Left lung (tissue), 10 donors: ENCODE results near the gene CDK5RAP2. TPM values are rescaled to one million over a fixed set of nuclear protein-coding genes. Genes with fewer than 3 reads are reported as not detected.

Source experiments
- ATAC-seq: fragments of 200-7000 bp; cut with Tn5 transposase; one replicate; pipeline ENCODE4 v1.9.1; 2020; ENCODE audit warnings: moderate library complexity
- DNase-seq, 4 donors: peaks; one replicate each; pipeline ENCODE4 v3.0.0-alpha.2; 2013 to 2020
- H3K27ac ChIP-seq, 2 donors: fragments of 200-600 bp; sonication (generic) in 1 of 2; one replicate each; pipeline versions ENCODE4 v1.5.0 to v1.8.0; 2020 to 2021
- H3K27me3 ChIP-seq, 2 donors: fragments of 200-600 bp; sonication (generic) in 1 of 2; one replicate each; pipeline versions ENCODE4 v1.5.0 to v1.8.0; 2020 to 2021
- H3K36me3 ChIP-seq, 2 donors: fragments of 200-600 bp; sonication (generic) in 1 of 2; one replicate each; pipeline versions ENCODE4 v1.5.0 to v1.8.0; 2020 to 2021
- H3K4me1 ChIP-seq, 2 donors: fragments of 200-600 bp; one replicate each; pipeline ENCODE4 v1.8.0; 2021
- H3K4me3 ChIP-seq, 2 donors: fragments of 200-600 bp; sonication (generic) in 1 of 2; one replicate each; pipeline versions ENCODE4 v1.5.0 to v1.8.0; 2020 to 2021; ENCODE audit warnings: mild to moderate bottlenecking in 1 of 2
- H3K9me3 ChIP-seq, 2 donors: fragments of 200-600 bp; sonication (generic) in 1 of 2; one replicate each; pipeline versions ENCODE4 v1.5.0 to v1.8.0; 2020 to 2021
- intact Hi-C, 2 donors: fragments of 100-400 bp; cut with DNase I; formaldehyde crosslinking; loops; one replicate each; pipeline versions ENCODE4 v1.11.2 to v1.14.2; 2022
- polyA plus RNA-seq, 6 donors: library from polyadenylated mRNA; unstranded; fragments of 120-200 nt; gene quantifications; one replicate each; pipeline ENCODE4 v1.2.1, GENCODE V29; 2013; ENCODE audit not compliant: insufficient read length in 6 of 6
- total RNA-seq, 2 donors: library from RNA; stranded (reverse); fragmentation: NEBNext Ultra II Directional; extraction: Animal tissue kit (Norgen Biotek cat#: 25700); gene quantifications; one replicate each; pipeline ENCODE4 v1.2.1, GENCODE V29; 2021
- TF ChIP-seq, protein P1 (sequence below), 2 donors: fragments of 200-600 bp; sonication (generic) in 1 of 2; IDR thresholded peaks; one replicate each; pipeline versions ENCODE4 v1.5.0 to v1.8.0; 2021; ENCODE audit warnings: antibody characterized with exemption in 2 of 2
- donor health status: DM: no; HTN: yes; CAD: no.
- donor health status: DM: no; HTN: no; CAD: no.

The CDK5RAP2 gene
- total and polyA plus RNA-seq, 8 donors, result 40.5 to 75.7 (median 62.6) TPM

GRCh38 chr9:120383611-120383998 lies 196.4 kb downstream of the CDK5RAP2 start:
- H3K27me3 ChIP-seq, result no peaks in the 10 kb centered on the region
- TF ChIP-seq, protein P1, sequence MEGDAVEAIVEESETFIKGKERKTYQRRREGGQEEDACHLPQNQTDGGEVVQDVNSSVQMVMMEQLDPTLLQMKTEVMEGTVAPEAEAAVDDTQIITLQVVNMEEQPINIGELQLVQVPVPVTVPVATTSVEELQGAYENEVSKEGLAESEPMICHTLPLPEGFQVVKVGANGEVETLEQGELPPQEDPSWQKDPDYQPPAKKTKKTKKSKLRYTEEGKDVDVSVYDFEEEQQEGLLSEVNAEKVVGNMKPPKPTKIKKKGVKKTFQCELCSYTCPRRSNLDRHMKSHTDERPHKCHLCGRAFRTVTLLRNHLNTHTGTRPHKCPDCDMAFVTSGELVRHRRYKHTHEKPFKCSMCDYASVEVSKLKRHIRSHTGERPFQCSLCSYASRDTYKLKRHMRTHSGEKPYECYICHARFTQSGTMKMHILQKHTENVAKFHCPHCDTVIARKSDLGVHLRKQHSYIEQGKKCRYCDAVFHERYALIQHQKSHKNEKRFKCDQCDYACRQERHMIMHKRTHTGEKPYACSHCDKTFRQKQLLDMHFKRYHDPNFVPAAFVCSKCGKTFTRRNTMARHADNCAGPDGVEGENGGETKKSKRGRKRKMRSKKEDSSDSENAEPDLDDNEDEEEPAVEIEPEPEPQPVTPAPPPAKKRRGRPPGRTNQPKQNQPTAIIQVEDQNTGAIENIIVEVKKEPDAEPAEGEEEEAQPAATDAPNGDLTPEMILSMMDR (IDR thresholded peaks at IDR 0.05), result no peak
- DNase-seq (no peak), ATAC-seq (no peak)
- H3K36me3 ChIP-seq, result peaks cover 0 to 17% of the 10 kb centered on the region in 2 donors
- no peaks in the 10 kb centered on the region for H3K4me1 ChIP-seq
- intact Hi-C loops, result no loop called here
- H3K9me3 ChIP-seq, result peaks cover 0 to 7% of the 10 kb centered on the region in 2 donors
- H3K4me3 ChIP-seq, result no peak overlapping the region
- no peak overlapping the region for H3K27ac ChIP-seq

DNA sequence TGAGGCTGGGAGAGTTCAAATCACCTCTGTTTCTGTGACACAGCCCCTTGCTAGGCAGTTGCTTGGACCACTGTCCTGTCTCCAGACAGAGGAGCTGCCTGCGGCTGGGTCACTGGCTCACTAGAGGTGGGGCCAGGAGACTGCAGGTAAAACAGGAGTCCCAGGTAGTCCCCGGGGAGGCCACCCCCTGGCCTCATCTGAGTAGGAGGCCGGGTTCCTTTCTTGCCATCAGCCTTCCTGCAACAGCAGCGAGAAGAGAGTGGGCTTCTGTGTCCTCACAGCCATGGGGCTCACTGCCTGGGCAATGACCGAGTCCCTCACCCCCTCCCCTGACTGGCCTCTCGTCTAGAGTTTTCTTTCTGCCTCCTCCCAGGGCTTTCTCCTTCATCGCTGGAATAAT lies 197.5 kb downstream of the CDK5RAP2 start:
- Histone ChIP-seq H3K4me1 (no peaks in the 10 kb centered on the region), H3K9me3 (peaks cover 0 to 9% of the 10 kb centered on the region in 2 donors), H3K27me3 (no peaks in the 10 kb centered on the region), H3K27ac (no peak overlapping the region), H3K36me3 (peaks cover 0 to 5% of the 10 kb centered on the region in 2 donors), H3K4me3 (no peak overlapping the region)
- ATAC-seq, result no peak
- no peak for DNase-seq
- TF ChIP-seq, protein P1 (IDR thresholded peaks at IDR 0.05), result no peak
- intact Hi-C loops, result no loop called here

GRCh38 chr9:120381839-120382238 lies 198.1 kb downstream of the CDK5RAP2 start:
- peaks cover 0 to 9% of the 10 kb centered on the region in 2 donors for H3K9me3 ChIP-seq
- DNase-seq, result no peak
- H3K4me3 ChIP-seq, result no peak overlapping the region
- intact Hi-C loops, result no loop called here
- ATAC-seq, result no peak
- H3K36me3 ChIP-seq, result no peaks in the 10 kb centered on the region
- H3K27me3 ChIP-seq, result no peaks in the 10 kb centered on the region
- H3K27ac ChIP-seq, result no peak overlapping the region
- no peaks in the 10 kb centered on the region for H3K4me1 ChIP-seq
- TF ChIP-seq, protein P1 (IDR thresholded peaks at IDR 0.05), result no peak

GRCh38 chr9:120379611-120380010 lies 200.4 kb downstream of the CDK5RAP2 start:
- Histone ChIP-seq H3K36me3 (no peaks in the 10 kb centered on the region), H3K27ac (no peak overlapping the region), H3K4me3 (no peak overlapping the region), H3K27me3 (no peaks in the 10 kb centered on the region), H3K4me1 (no peaks in the 10 kb centered on the region), H3K9me3 (peaks cover 0 to 9% of the 10 kb centered on the region in 2 donors)
- TF ChIP-seq, protein P1 (IDR thresholded peaks at IDR 0.05), result no peak
- intact Hi-C loops, result no loop called here
- ATAC-seq (no peak), DNase-seq (no peak)

GRCh38 chr9:120378680-120379079 lies 201.3 kb downstream of the CDK5RAP2 start:
- H3K4me3 ChIP-seq, result no peak overlapping the region
- no peaks in the 10 kb centered on the region for H3K27me3 ChIP-seq
- peaks cover 0 to 9% of the 10 kb centered on the region in 2 donors for H3K9me3 ChIP-seq
- DNase-seq, result no peak
- no peaks in the 10 kb centered on the region for H3K4me1 ChIP-seq
- intact Hi-C loops, result no loop called here
- H3K36me3 ChIP-seq, result no peaks in the 10 kb centered on the region
- TF ChIP-seq, protein P1 (IDR thresholded peaks at IDR 0.05), result no peak
- ATAC-seq, result no peak
- H3K27ac ChIP-seq, result no peak overlapping the region
